ENCODE measurements around the gene DOCK9. TPM values are rescaled to one million over a fixed set of nuclear protein-coding genes. Genes with fewer than 3 reads are reported as not detected.
A peak's percentile ranks its signal among the peaks of the same experiment; 100 is the strongest.

DOCK9 gene
- total RNA-seq, 2 donors from 2014 or later, result 25.4 to 26.7 TPM

DNA sequence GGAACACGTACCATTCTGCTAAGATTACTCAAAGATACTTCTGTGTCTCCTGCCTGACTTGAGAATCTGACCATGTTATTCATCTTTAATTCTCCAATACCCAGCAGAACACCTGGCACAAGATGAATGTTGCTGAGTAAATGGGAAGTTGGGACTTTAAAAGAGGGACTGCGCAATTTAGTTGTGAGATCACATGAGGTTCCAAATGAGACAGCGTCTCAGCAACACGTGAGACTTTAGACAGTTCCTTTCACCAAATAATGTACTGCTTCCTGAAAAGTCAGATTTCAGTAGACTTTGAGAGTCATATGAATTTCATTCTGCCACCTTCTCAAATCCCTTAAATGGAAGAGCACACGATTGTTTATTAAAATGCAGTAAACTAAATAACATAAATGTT is 36.7 kb downstream of the DOCK9 start:
- no peaks in the 10 kb centered on the region for H3K36me3 Mint-ChIP-seq
- DNase-seq (ENCODE audit: low spot score) (no peak), ATAC-seq (no peak)
- H3K4me1 Mint-ChIP-seq (ENCODE audit: low read depth in 2 of 2), result peaks cover 0 to 3% of the 10 kb centered on the region in 2 donors
- H3K27ac Mint-ChIP-seq, result no peak overlapping the region
- H3K4me3 Mint-ChIP-seq, result no peak overlapping the region
- no peaks in the 10 kb centered on the region for H3K27me3 Mint-ChIP-seq
- no peaks in the 10 kb centered on the region for H3K9me3 Mint-ChIP-seq

GRCh38 chr13:98940325-98941001 is 37.4 kb downstream of the DOCK9 start:
- no peak overlapping the region for H3K4me3 Mint-ChIP-seq

DNA sequence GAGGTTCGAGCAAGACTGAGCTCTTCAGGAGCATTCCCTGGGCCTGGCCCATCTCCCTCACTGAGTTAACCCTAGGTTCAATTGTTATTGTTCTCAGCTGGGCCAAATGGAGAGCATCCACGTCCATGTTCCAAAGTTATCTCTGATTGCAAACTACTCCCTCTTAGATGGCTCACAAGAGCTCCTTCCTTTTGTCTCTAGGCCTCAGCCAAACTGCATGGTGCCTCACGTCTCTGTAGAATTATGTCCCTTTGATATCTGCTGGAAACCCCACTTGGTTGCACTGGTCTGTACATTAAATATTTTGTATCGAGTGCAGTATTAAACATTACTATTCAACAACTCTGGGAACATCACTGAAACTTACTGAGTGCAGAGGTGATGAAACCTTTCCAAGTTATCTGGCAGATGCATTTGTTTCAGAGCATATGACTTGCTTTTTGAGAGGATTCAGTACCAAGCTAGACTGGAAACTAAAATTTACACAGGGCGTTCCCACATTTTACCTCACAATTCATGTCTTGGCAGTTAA is 38.1 kb downstream of the DOCK9 start:
- H3K36me3 Mint-ChIP-seq, result peaks cover 2% of the 10 kb centered on the region
- no peaks in the 10 kb centered on the region for H3K27me3 Mint-ChIP-seq
- DNase-seq (ENCODE audit: low spot score) (no peak), ATAC-seq (no peak)
- no peak overlapping the region for H3K4me3 Mint-ChIP-seq
- H3K4me1 Mint-ChIP-seq (ENCODE audit: low read depth in 2 of 2), result peaks cover 0 to 3% of the 10 kb centered on the region in 2 donors
- peaks cover 3% of the 10 kb centered on the region for H3K9me3 Mint-ChIP-seq
- H3K27ac Mint-ChIP-seq, result no peak overlapping the region

More at GRCh38 chr13:98940325-98941001, 37.4 kb downstream of the DOCK9 start:
- H3K36me3 Mint-ChIP-seq, result no peaks in the 10 kb centered on the region
- H3K27ac Mint-ChIP-seq, result no peak overlapping the region
- no peak for ATAC-seq
- H3K27me3 Mint-ChIP-seq, result no peaks in the 10 kb centered on the region
- no peak for DNase-seq (ENCODE audit: low spot score)
- H3K4me1 Mint-ChIP-seq (ENCODE audit: low read depth in 2 of 2), result peaks cover 0 to 3% of the 10 kb centered on the region in 2 donors
- H3K9me3 Mint-ChIP-seq, result no peaks in the 10 kb centered on the region

DNA sequence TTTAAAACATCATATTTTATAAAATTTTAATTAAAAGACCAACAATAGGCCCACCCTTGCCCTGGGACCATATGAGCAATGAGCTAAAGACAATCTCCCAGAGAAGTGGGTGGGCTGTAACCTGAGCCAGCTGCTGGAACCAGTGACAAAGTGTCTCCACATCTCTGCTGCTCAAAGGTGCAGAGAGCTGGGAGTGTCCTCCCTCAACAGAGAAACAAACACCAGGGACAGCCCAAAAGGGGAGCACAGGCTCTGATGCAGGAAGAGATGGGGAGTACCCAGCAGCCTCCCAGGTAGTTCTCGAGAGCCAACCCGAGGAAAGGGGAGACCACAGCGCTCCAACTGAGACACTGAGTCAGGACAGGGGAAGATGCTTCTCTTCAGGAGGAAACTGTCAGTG is 39.1 kb downstream of the DOCK9 start:
- Mint-ChIP-seq H3K36me3 (peaks cover 8% of the 10 kb centered on the region), H3K4me1 (ENCODE audit: low read depth in 2 of 2) (peaks cover 0 to 3% of the 10 kb centered on the region in 2 donors), H3K27ac (no peak overlapping the region), H3K27me3 (no peaks in the 10 kb centered on the region), H3K9me3 (peaks cover 4% of the 10 kb centered on the region), H3K4me3 (no peak overlapping the region)
- DNase-seq (ENCODE audit: low spot score) (no peak), ATAC-seq (peak in 1 of 2 donors; percentile 15)

GRCh38 chr13:98937911-98938381 is 39.9 kb downstream of the DOCK9 start:
- ATAC-seq (no peak), DNase-seq (ENCODE audit: low spot score) (no peak)
- H3K4me3 Mint-ChIP-seq, result no peak overlapping the region
- peaks cover 4% of the 10 kb centered on the region for H3K9me3 Mint-ChIP-seq
- peaks cover 8% of the 10 kb centered on the region for H3K36me3 Mint-ChIP-seq
- peaks cover 0 to 3% of the 10 kb centered on the region in 2 donors for H3K4me1 Mint-ChIP-seq (ENCODE audit: low read depth in 2 of 2)
- no peak overlapping the region for H3K27ac Mint-ChIP-seq
- no peaks in the 10 kb centered on the region for H3K27me3 Mint-ChIP-seq

DNA sequence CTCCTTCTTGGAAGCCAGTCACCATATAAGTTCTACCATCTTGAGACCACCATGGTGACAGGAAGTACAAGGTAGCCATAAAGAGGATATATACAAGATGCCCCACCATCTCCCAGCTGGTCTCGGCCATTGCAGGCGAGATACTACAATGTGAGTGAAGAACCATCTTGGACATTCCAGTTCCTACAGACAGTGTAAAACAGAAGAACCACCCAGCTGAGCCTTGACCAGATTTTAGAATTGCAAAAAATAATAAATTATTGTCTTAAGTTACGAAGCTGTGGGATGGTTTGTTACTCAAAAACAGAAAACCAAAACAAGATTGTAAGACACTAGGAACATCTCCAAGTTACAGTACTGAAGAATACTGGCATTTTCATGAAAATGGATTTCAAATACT is 43.6 kb downstream of the DOCK9 start:
- DNase-seq (ENCODE audit: low spot score), result no peak
- Mint-ChIP-seq H3K4me1 (ENCODE audit: low read depth in 2 of 2) (peaks cover 0 to 4% of the 10 kb centered on the region in 2 donors), H3K36me3 (peaks cover 8% of the 10 kb centered on the region), H3K4me3 (no peak overlapping the region), H3K9me3 (peaks cover 4% of the 10 kb centered on the region), H3K27me3 (no peaks in the 10 kb centered on the region), H3K27ac (no peak overlapping the region)
- no peak for ATAC-seq

DNA sequence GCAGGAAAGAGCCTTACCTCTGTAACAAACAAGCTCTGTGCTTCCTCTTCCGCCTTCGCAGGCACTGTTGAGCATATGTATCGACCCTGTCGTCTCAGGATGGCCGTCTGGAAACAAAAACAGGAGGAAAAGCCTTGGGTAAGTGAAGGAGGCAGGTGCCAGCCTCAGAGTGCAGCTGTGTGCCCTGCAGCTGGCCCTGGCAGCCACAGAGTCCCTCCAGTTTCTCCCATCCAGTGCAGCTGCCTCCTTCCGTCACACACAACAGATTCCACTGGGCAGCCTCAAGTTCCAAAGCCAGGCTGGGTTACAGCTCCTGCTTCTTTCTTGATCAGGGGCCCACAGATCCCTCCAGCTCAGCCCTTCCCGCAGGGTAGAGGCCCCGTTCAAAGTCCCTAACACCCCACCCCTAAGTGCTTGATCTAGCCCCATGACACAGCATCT is 47.7 kb downstream of the DOCK9 start:
- DNase-seq (ENCODE audit: low spot score) (no peak), ATAC-seq (peak in 1 of 2 donors; percentile 40)
- Mint-ChIP-seq H3K27ac (peak overlapping the region in 1 of 2 donors; percentile 76), H3K36me3 (peaks cover 8% of the 10 kb centered on the region), H3K4me3 (no peak overlapping the region), H3K4me1 (ENCODE audit: low read depth in 2 of 2) (peaks cover 0 to 4% of the 10 kb centered on the region in 2 donors), H3K9me3 (peaks cover 4% of the 10 kb centered on the region), H3K27me3 (no peaks in the 10 kb centered on the region)

- Mint-ChIP-seq H3K27me3 (no peaks in the 10 kb centered on the region), H3K27ac (no peak overlapping the region), H3K36me3 (no peaks in the 10 kb centered on the region), H3K9me3 (no peaks in the 10 kb centered on the region), H3K4me1 (ENCODE audit: low read depth in 2 of 2) (peaks cover 0 to 4% of the 10 kb centered on the region in 2 donors), H3K4me3 (no peak overlapping the region)
- DNase-seq (ENCODE audit: low spot score) (no peak), ATAC-seq (no peak)
Measured at GRCh38 chr13:98927951-98928927, 49.6 kb downstream of the DOCK9 start.

DNA sequence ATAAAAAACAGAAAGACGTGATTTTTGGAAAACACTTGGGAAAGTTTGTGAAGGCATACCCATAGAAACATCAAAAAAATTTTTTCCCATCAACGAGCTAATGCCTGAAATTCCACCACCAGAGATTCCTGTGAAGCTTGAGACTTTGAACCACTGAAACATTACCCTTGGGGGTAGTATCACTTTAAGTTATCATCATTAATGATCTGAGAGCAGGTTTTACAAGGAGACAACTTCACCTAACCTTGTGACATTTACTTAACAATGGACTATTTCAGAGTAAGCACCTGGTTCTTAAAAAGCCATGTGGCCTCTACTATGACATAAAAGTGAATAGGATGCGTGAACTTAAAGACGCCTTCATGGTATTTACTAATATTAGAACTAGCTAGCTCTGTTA is 51.9 kb downstream of the DOCK9 start:
- Mint-ChIP-seq H3K9me3 (no peaks in the 10 kb centered on the region), H3K4me1 (ENCODE audit: low read depth in 2 of 2) (peaks cover 0 to 4% of the 10 kb centered on the region in 2 donors), H3K27me3 (no peaks in the 10 kb centered on the region), H3K4me3 (no peak overlapping the region), H3K27ac (no peak overlapping the region), H3K36me3 (no peaks in the 10 kb centered on the region)
- ATAC-seq (no peak), DNase-seq (ENCODE audit: low spot score) (no peak)

DNA sequence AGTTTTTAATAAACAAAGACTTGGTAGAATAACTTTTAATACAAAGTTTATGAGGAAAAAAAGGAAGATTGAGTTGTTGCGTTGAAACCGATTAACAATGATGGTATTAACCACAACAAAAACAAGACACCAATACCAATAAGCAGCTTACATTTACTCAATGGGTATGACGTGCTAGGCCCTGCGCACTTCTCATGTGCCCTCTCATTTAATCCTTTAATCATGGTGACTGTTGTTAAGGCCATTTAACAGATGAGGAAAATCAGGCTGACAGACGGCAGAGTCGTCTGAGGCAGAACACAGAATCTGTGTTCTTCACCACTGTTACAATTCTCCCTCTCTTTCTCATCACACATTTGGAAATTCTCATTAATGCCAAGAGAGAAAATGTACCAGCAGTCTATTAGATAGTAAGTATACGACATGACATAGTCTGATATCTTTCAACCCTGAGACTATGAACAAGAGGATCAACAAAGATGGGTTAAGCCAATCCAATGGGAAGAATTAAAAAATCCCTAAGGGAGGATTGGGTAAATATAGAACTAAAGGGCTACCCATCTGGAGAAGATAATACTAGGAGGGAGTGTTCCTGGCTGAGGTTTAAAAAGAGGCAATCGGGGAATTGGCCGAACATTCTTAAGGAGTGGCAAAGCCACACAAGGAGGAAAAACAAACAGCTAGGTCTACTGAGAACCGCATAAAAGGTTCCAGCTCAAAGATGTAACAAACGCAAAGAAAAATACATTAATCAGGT is 54.0 kb downstream of the DOCK9 start:
- no peak for ATAC-seq
- Mint-ChIP-seq H3K36me3 (no peaks in the 10 kb centered on the region), H3K27ac (no peak overlapping the region)

GRCh38 chr13:98922306-98922705 is 55.6 kb downstream of the DOCK9 start:
- Mint-ChIP-seq H3K4me3 (no peak overlapping the region), H3K4me1 (ENCODE audit: low read depth in 2 of 2) (peaks cover 5 to 8% of the 10 kb centered on the region in 2 donors), H3K36me3 (peaks cover 4% of the 10 kb centered on the region), H3K9me3 (no peaks in the 10 kb centered on the region), H3K27me3 (no peaks in the 10 kb centered on the region), H3K27ac (no peak overlapping the region)
- ATAC-seq (no peak), DNase-seq (ENCODE audit: low spot score) (no peak)

More for the DNA sequence above, 54.0 kb downstream of the DOCK9 start:
- no peak for DNase-seq (ENCODE audit: low spot score)
- Mint-ChIP-seq H3K27me3 (no peaks in the 10 kb centered on the region), H3K9me3 (no peaks in the 10 kb centered on the region), H3K4me1 (ENCODE audit: low read depth in 2 of 2) (peaks cover 1 to 3% of the 10 kb centered on the region in 2 donors), H3K4me3 (no peak overlapping the region)

DNA sequence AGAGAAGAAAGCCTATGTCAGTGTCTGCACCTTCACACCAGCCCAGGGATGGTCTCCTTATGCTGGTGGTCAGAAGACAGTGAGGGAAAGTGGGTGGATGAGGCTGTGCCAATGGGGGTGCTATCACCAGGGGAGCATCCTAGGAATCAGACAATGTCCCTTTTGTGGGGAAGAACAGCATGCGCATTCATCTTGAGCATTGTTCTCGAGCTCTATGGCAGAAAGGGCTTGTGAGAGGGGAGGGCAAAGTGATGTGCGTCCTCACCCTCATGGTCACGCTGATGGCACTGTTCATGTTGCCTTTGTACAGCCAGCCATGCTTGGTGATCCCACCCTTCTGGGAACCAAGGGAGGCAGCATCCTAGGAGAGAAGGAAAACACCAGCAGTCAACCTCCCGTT is 56.1 kb downstream of the DOCK9 start:
- H3K36me3 Mint-ChIP-seq, result peaks cover 4% of the 10 kb centered on the region
- no peak overlapping the region for H3K4me3 Mint-ChIP-seq
- H3K27me3 Mint-ChIP-seq, result no peaks in the 10 kb centered on the region
- no peak for ATAC-seq
- no peaks in the 10 kb centered on the region for H3K9me3 Mint-ChIP-seq
- no peak for DNase-seq (ENCODE audit: low spot score)
- peaks cover 5 to 8% of the 10 kb centered on the region in 2 donors for H3K4me1 Mint-ChIP-seq (ENCODE audit: low read depth in 2 of 2)
- H3K27ac Mint-ChIP-seq, result no peak overlapping the region

- H3K36me3 Mint-ChIP-seq, result peaks cover 4% of the 10 kb centered on the region
- no peak overlapping the region for H3K27ac Mint-ChIP-seq
- ATAC-seq (no peak), DNase-seq (ENCODE audit: low spot score) (no peak)
- H3K9me3 Mint-ChIP-seq, result no peaks in the 10 kb centered on the region
- H3K4me3 Mint-ChIP-seq, result no peak overlapping the region
- peaks cover 5 to 8% of the 10 kb centered on the region in 2 donors for H3K4me1 Mint-ChIP-seq (ENCODE audit: low read depth in 2 of 2)
- H3K27me3 Mint-ChIP-seq, result no peaks in the 10 kb centered on the region
Measured at GRCh38 chr13:98921015-98921580, 56.8 kb downstream of the DOCK9 start.

Measured in natural killer cell treated with Interleukin-12 subunit alpha and Interleukin-12 subunit beta and Interleukin-15 and Interleukin-18, amount 100 ng/mL, for 72 hours (primary cell).